Gastroesophageal sphincter (tissue), 2 donors: ENCODE results near the gene NTHL1.

ENCODE experiments used
- POLR2A ChIP-seq, 2 donors: fragments of 450-650 bp; IDR thresholded peaks; one replicate each; pipeline ENCODE4 v1.6.1; 2017; ENCODE audit warnings: antibody characterized with exemption in 2 of 2, mild to moderate bottlenecking in 2 of 2, moderate library complexity in 1 of 2
- POLR2AphosphoS5 ChIP-seq: sonication (generic); formaldehyde crosslinking; IDR thresholded peaks from one replicate; pipeline ENCODE4 v1.6.1; 2017; ENCODE audit warnings: antibody characterized with exemption

DNA sequence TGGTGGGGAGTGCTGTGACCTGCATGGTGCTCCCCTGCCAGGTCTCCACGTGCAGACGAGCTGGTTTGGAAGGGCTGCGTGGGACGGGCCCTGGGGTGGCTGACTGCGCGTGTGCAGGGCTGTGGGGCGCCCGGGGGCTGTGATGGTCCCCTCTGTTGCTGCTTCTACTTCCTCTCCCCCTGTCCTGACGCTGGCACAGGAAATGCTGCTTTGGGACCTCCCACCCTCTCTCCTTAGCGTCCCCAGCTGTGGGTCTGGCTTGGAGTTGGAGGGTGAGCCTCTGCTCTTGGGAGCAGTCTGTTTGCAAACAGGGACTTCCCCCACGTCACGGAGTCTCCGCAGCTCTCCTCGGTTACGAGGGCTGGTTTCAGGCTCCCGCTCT lies 35.3 kb upstream of the NTHL1 start:
- TF ChIP-seq POLR2A (IDR thresholded peaks at IDR 0.05) (no peak), POLR2AphosphoS5 (no peak)
